Measurements from ENCODE around the gene TOR3A. TPM values are rescaled to one million over a fixed set of nuclear protein-coding genes. Genes with fewer than 3 reads are reported as not detected.

The TOR3A gene
- polyA plus RNA-seq, 1 of the 3 experiments (the other 2 are of a cell fraction): 29.9 TPM

GRCh38 chr1:179083533-179083932, 1.7 kb downstream of the TOR3A start:
- Histone ChIP-seq H3K4me3 (ENCODE audit: low read depth in 2 of 2, low read length in 1 of 2) (no peak overlapping the region), H3K79me2 (ENCODE audit: insufficient read depth) (peaks cover 26% of the 10 kb centered on the region), H3K9ac (no peak overlapping the region), H4K20me1 (ENCODE audit: insufficient read depth) (no peaks in the 10 kb centered on the region), H3K9me2 (no peaks in the 10 kb centered on the region), H3K4me2 (peak overlapping the region; percentile 40; the same call in 1 of the 2 replicates), H3K9me3 (no peaks in the 10 kb centered on the region), H3K27ac (ENCODE audit: low read depth in 2 of 2, low read length in 1 of 2) (no peak overlapping the region), H3K27me3 (ENCODE audit: insufficient read depth) (no peaks in the 10 kb centered on the region), H3K36me3 (replicated peaks in 1 of 2; ENCODE audit: control insufficient read depth in 1 of 2, insufficient read depth in 2 of 2, low read length in 1 of 2) (peaks cover 0 to 14% of the 10 kb centered on the region in 2 experiments), H3K4me1 (ENCODE audit: control insufficient read depth in 1 of 2, insufficient read depth in 2 of 2, low read depth in 1 of 2, low read length in 1 of 2) (peaks cover 0 to 13% of the 10 kb centered on the region in 2 experiments; a peak in 1 of 4 replicates), H3F3A (replicated peaks; ENCODE audit: insufficient read depth) (peaks cover 11% of the 10 kb centered on the region), H2AFZ (ENCODE audit: low read depth) (no peak overlapping the region)
- DNase-seq: no peak
- TF ChIP-seq SIN3A (IDR thresholded peaks at IDR 0.05; ENCODE audit: borderline replicate concordance, low read depth, low read length) (no peak), RCOR1 (IDR thresholded peaks at IDR 0.05; ENCODE audit: low read length) (no peak), JUND (IDR thresholded peaks at IDR 0.05) (no peak), EZH2phosphoT487 (IDR thresholded peaks at IDR 0.05; ENCODE audit: borderline replicate concordance, low read depth) (no peak), USF2 (IDR thresholded peaks at IDR 0.05; ENCODE audit: borderline replicate concordance, low read depth, low read length) (no peak), MXI1 (IDR thresholded peaks at IDR 0.05; ENCODE audit: low read depth, low read length) (no peak), MEF2A (IDR thresholded peaks at IDR 0.05; ENCODE audit: borderline replicate concordance, low read depth) (no peak), ZBTB33 (IDR thresholded peaks at IDR 0.05; ENCODE audit: borderline replicate concordance, low read depth) (no peak), CHD2 (IDR thresholded peaks at IDR 0.05; ENCODE audit: low read length, partially characterized antibody) (no peak), USF1 (IDR thresholded peaks at IDR 0.05; ENCODE audit: borderline replicate concordance, low read depth) (no peak), GABPA (IDR thresholded peaks at IDR 0.05; ENCODE audit: low read depth) (no peak), FOXJ3 (CRISPR knock-in tag; IDR thresholded peaks at IDR 0.05) (no peak), RAD21 (IDR thresholded peaks at IDR 0.05; ENCODE audit: low read length) (no peak), YY1 (IDR thresholded peaks at IDR 0.05; ENCODE audit: low read depth) (no peak), POLR2AphosphoS5 (IDR thresholded peaks at IDR 0.05; ENCODE audit: low read depth, low read length) (no peak), IRF3 (IDR thresholded peaks at IDR 0.05; ENCODE audit: low read depth, low read length) (no peak), MAX (IDR thresholded peaks at IDR 0.05; ENCODE audit: low read depth) (no peak), NRF1 (IDR thresholded peaks at IDR 0.05; ENCODE audit: low read depth, low read length) (no peak), GATA2 (CRISPR knock-in tag; IDR thresholded peaks at IDR 0.05) (no peak)
- ChIA-PET POLR2A (interaction anchor here (1.6 kb wide), 1 partner anchor 8 kb away, joined by 5 read pairs; no protein-coding TSS in a partner anchor), CTCF (interaction anchor here (2.0 to 8.0 kb wide), 2 partner anchors 209 to 286 kb away, joined by 8 to 63 read pairs; no protein-coding TSS in a partner anchor)
- WGBS (ENCODE audit: low lambda C conversion rate): 89% methylated on average over 5 of the region's 8 CpGs
